Uterus (tissue), 4 donors: ENCODE data around the gene TLE3. TPM values are rescaled to one million over a fixed set of nuclear protein-coding genes. Genes with fewer than 3 reads are reported as not detected.

ENCODE experiments used
- DNase-seq, 2 donors: peaks; one replicate each; pipeline ENCODE4 v3.0.0-alpha.2; 2019 to 2020
- H3K27ac ChIP-seq, 2 donors: fragments of 200-600 bp; sonication (generic); 1 replicate in 1 of 2; 2 replicates in 1 of 2; pipeline ENCODE4 v1.5.1; 2016 to 2018
- H3K27me3 ChIP-seq, 2 donors: fragments of 200-600 bp; sonication (generic); one replicate each; pipeline ENCODE4 v1.5.1; 2018 to 2019; ENCODE audit warnings: control low read depth in 1 of 2
- H3K36me3 ChIP-seq, 2 donors: fragments of 200-600 bp; sonication (generic); one replicate each; pipeline ENCODE4 v1.5.1; 2019; ENCODE audit warnings: control low read depth in 1 of 2
- H3K4me1 ChIP-seq, 2 donors: fragments of 200-600 bp; sonication (generic); one replicate each; pipeline ENCODE4 v1.5.1; 2018 to 2019; ENCODE audit warnings: control low read depth in 1 of 2
- H3K4me3 ChIP-seq, 2 donors: fragments of 200-600 bp; sonication (generic); 1 replicate in 1 of 2; 2 replicates in 1 of 2; pipeline ENCODE4 v1.5.1; 2018 to 2019; ENCODE audit warnings: mild to moderate bottlenecking in 1 of 2
- H3K9me3 ChIP-seq, 2 donors: fragments of 200-600 bp; sonication (generic); one replicate each; pipeline ENCODE4 v1.5.1; 2019; ENCODE audit warnings: control low read depth in 1 of 2
- CTCF ChIP-seq, 4 experiments: fragments of 200-600 bp in 2 of 4; fragments of 450-650 bp in 2 of 4; sonication (generic) in 2 of 4; IDR thresholded peaks; one replicate each; pipeline ENCODE4 v1.5.1; 2016 to 2019; ENCODE audit warnings: antibody characterized with exemption in 4 of 4, mild to moderate bottlenecking in 2 of 4, moderate library complexity in 1 of 4
- POLR2A ChIP-seq, 2 donors: fragments of 450-650 bp; IDR thresholded peaks; one replicate each; pipeline ENCODE4 v1.6.1; 2016; ENCODE audit warnings: antibody characterized with exemption in 2 of 2, mild to moderate bottlenecking in 1 of 2, moderate library complexity in 1 of 2
- intact Hi-C: fragments of 100-400 bp; cut with DNase I; formaldehyde crosslinking; loops from one replicate; pipeline ENCODE4 v1.15.1; 2023; ENCODE audit warnings: low total_unique reads
- total RNA-seq, 4 donors: library from RNA; depleted of rRNA in 3 of 4; stranded (reverse); fragments of >200 nt in 3 of 4; gene quantifications; one replicate each; pipeline versions ENCODE4 v1.1.0 to v1.2.4, GENCODE V29; 2014 to 2023
- donor health status: DM: yes; HTN: yes; CAD: no.

TLE3 gene
- total RNA-seq, 4 donors from 2014 or later, result 7.4 to 244 (median 49.4) TPM

GRCh38 chr15:70080347-70080746 lies 17.4 kb downstream of the TLE3 start:
- Histone ChIP-seq H3K9me3 (no peaks in the 10 kb centered on the region), H3K27ac (no peak overlapping the region), H3K27me3 (no peaks in the 10 kb centered on the region), H3K4me3 (no peak overlapping the region), H3K36me3 (no peaks in the 10 kb centered on the region), H3K4me1 (no peaks in the 10 kb centered on the region)
- TF ChIP-seq POLR2A (IDR thresholded peaks at IDR 0.05) (no peak), CTCF (IDR thresholded peaks at IDR 0.05) (no peak)
- no peak for DNase-seq
- intact Hi-C loops, result no loop called here

GRCh38 chr15:70079888-70080287 lies 17.8 kb downstream of the TLE3 start:
- no peak overlapping the region for H3K4me3 ChIP-seq
- no peak for TF ChIP-seq POLR2A (IDR thresholded peaks at IDR 0.05)
- TF ChIP-seq CTCF (IDR thresholded peaks at IDR 0.05), result no peak

GRCh38 chr15:70078578-70079417 lies 18.9 kb downstream of the TLE3 start:
- DNase-seq, result no peak
- TF ChIP-seq POLR2A (IDR thresholded peaks at IDR 0.05) (no peak), CTCF (IDR thresholded peaks at IDR 0.05) (no peak)
- Histone ChIP-seq H3K27me3 (no peaks in the 10 kb centered on the region), H3K9me3 (no peaks in the 10 kb centered on the region), H3K4me3 (no peak overlapping the region), H3K4me1 (no peaks in the 10 kb centered on the region), H3K36me3 (no peaks in the 10 kb centered on the region), H3K27ac (no peak overlapping the region)
- intact Hi-C loops, result no loop called here

More at GRCh38 chr15:70079888-70080287, 17.8 kb downstream of the TLE3 start:
- Histone ChIP-seq H3K9me3 (no peaks in the 10 kb centered on the region), H3K36me3 (no peaks in the 10 kb centered on the region), H3K27me3 (no peaks in the 10 kb centered on the region), H3K4me1 (no peaks in the 10 kb centered on the region), H3K27ac (no peak overlapping the region)
- intact Hi-C loops, result no loop called here
- no peak for DNase-seq

GRCh38 chr15:70077188-70078147 lies 20.2 kb downstream of the TLE3 start:
- no peak for DNase-seq
- Histone ChIP-seq H3K9me3 (no peaks in the 10 kb centered on the region), H3K27me3 (no peaks in the 10 kb centered on the region), H3K36me3 (no peaks in the 10 kb centered on the region), H3K4me1 (no peaks in the 10 kb centered on the region), H3K4me3 (no peak overlapping the region), H3K27ac (no peak overlapping the region)
- intact Hi-C loops, result no loop called here
- no peak for TF ChIP-seq CTCF (IDR thresholded peaks at IDR 0.05)
- TF ChIP-seq POLR2A (IDR thresholded peaks at IDR 0.05), result no peak

GRCh38 chr15:70074380-70074779 lies 23.3 kb downstream of the TLE3 start:
- Histone ChIP-seq H3K4me1 (no peaks in the 10 kb centered on the region), H3K9me3 (no peaks in the 10 kb centered on the region), H3K27ac (no peak overlapping the region), H3K27me3 (no peaks in the 10 kb centered on the region), H3K36me3 (no peaks in the 10 kb centered on the region), H3K4me3 (no peak overlapping the region)
- no peak for DNase-seq
- TF ChIP-seq POLR2A (IDR thresholded peaks at IDR 0.05), result no peak
- TF ChIP-seq CTCF (IDR thresholded peaks at IDR 0.05), result no peak
- intact Hi-C loops, result no loop called here
